OCI-LY3 (cell line): ENCODE data around the gene PTPRD.

ENCODE experiments used
- CTCF ChIP-seq: fragments of 200-600, 300-600 bp; sonication (generic); IDR thresholded peaks from 2 replicates; pipeline ENCODE4 v1.5.1; 2014; ENCODE audit warnings: antibody characterized with exemption, low read length, low read depth
- EZH2phosphoT487 ChIP-seq: fragments of 200-600 bp; shearing (Covaris generic); IDR thresholded peaks from 2 replicates; pipeline ENCODE4 v1.6.1; 2018; ENCODE audit warnings: antibody characterized with exemption, mixed run types, low read depth

GRCh38 chr9:8926461-8926860 is 1686.3 kb downstream of the PTPRD start:
- TF ChIP-seq EZH2phosphoT487 (no peak), CTCF (no peak)
